OCI-LY1 (cell line): ENCODE results near the gene CDV3.

ENCODE experiments used
- EZH2 ChIP-seq: fragments of 200-600 bp; sonication (generic), shearing (Covaris generic); IDR thresholded peaks from 2 replicates; pipeline ENCODE4 v1.8.0; 2017; ENCODE audit warnings: borderline replicate concordance, mixed run types, mild to moderate bottlenecking, antibody characterized with exemption, low read length, moderate library complexity, mixed read lengths
- TF ChIP-seq, protein P1 (sequence below): fragments of 200-600 bp; sonication (generic), shearing (Covaris generic); IDR thresholded peaks from 2 replicates; pipeline ENCODE4 v1.5.1; 2017; ENCODE audit warnings: mild to moderate bottlenecking, antibody characterized with exemption, low read length, moderate library complexity, mixed read lengths

DNA sequence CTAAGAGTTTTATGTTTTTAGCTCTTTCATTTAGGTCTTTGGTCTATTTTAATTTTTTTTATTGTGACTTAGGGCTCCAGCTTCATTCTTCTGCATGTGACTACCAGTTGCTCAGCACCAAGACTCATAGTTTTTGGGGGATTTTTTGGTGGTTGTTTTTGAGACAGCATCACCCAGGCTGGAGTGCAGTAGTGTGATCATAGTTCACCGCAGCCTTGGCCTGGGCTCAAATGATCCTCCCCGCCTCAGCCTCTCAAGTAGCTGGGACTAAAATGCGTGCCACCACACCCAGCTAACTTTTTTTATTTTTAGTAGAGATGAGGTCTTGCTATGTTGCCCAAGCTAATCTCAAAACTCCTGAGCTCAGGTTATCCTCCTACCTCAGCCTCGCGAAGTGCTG is 19.4 kb downstream of the CDV3 start:
- TF ChIP-seq, protein P1, sequence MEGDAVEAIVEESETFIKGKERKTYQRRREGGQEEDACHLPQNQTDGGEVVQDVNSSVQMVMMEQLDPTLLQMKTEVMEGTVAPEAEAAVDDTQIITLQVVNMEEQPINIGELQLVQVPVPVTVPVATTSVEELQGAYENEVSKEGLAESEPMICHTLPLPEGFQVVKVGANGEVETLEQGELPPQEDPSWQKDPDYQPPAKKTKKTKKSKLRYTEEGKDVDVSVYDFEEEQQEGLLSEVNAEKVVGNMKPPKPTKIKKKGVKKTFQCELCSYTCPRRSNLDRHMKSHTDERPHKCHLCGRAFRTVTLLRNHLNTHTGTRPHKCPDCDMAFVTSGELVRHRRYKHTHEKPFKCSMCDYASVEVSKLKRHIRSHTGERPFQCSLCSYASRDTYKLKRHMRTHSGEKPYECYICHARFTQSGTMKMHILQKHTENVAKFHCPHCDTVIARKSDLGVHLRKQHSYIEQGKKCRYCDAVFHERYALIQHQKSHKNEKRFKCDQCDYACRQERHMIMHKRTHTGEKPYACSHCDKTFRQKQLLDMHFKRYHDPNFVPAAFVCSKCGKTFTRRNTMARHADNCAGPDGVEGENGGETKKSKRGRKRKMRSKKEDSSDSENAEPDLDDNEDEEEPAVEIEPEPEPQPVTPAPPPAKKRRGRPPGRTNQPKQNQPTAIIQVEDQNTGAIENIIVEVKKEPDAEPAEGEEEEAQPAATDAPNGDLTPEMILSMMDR, result no peak
- TF ChIP-seq EZH2, result no peak
